K562 (cell line): ENCODE results near the gene HAUS1.
A peak's percentile ranks its signal among the peaks of the same experiment; 100 is the strongest.

Experiments
- FOSL1 ChIP-seq: fragments of 200-800 bp; sonication (Bioruptor generic); conservative IDR thresholded peaks from 2 replicates; pipeline ENCODE4 v1.6.1; 2016; ENCODE audit warnings: missing genetic modification characterization, missing compliant biosample characterization
- FOXA3 ChIP-seq, 2 experiments: fragments of 450-650 bp in 1 of 2; sonication (generic) in 1 of 2; formaldehyde crosslinking; IDR thresholded peaks in 1 of 2; conservative IDR thresholded peaks in 1 of 2; 2 replicates each; pipeline versions ENCODE4 v1.4.0 to v1.8.0; 2020 to 2022; ENCODE audit warnings: mild to moderate bottlenecking in 2 of 2, missing genetic modification reagents in 1 of 2
- HDAC2 ChIP-seq: fragments of 450-650 bp; IDR thresholded peaks from 2 replicates; pipeline ENCODE4 v1.6.1; 2016; ENCODE audit warnings: mild to moderate bottlenecking
- HNRNPLL ChIP-seq: fragments of 200-400 bp; formaldehyde crosslinking; IDR thresholded peaks from 2 replicates; pipeline ENCODE4 v1.6.1; 2017; ENCODE audit warnings: low read length, low read depth, mild to moderate bottlenecking; ENCODE audit not compliant: poor library complexity, severe bottlenecking
- MAFK ChIP-seq: IDR thresholded peaks from 2 replicates; pipeline ENCODE4 v1.6.1; 2011; ENCODE audit warnings: low read length, improper control_type of control experiment
- MYNN ChIP-seq, 2 experiments: sonication (generic); formaldehyde crosslinking in 1 of 2; IDR thresholded peaks; 2 replicates each; pipeline versions ENCODE4 v1.5.0 to v1.6.1; 2016 to 2020; ENCODE audit warnings: antibody characterized with exemption in 1 of 2, missing genetic modification reagents in 1 of 2
- POLR2A ChIP-seq: fragments of 450-650 bp; conservative IDR thresholded peaks from 2 replicates; pipeline ENCODE4 v1.6.1; 2016

DNA sequence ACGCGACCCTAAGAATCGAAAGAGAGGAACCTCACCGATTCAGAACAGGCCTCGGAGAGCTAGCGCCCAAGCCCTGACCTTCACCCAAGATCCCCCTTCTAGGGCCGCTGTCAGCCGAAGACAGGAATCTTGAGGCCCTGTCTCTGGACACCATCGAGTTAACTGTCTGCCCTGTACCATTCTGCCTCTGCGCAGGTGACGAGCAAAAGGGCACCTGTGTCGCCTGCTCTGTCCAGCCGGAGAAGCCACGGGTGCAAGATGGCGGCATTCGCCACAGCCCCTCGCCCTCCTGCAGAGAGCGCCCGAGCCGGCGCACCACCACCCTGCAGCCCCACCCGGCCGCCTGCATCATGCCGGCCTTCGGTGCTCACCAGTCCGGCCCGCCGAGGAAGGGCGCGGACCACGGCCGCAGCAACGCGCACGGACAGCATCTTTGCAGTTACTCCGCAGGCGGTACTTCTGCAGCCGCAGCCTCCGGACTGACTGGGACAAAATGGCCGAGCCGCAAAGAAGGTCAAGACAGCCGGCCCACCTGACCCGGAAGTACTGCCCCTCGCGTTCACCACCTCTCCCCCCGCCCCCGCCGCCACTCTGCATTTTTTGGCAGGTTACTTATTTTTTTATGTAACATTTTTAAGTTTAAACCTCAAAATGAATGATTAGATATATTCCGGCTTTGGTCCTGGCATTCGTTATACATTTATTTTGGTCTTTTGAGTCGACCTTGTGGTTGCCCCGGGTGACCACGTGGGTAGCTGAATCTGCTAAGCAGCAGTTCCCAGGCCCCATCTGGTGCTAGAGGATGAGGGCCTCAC lies 6.2 kb upstream of the HAUS1 start, which contains the start of gene ATP5F1A:
- TF ChIP-seq FOXA3 (CRISPR knock-in tag; conservative IDR thresholded peaks at IDR 0.05 in 1 of 2, IDR thresholded peaks at IDR 0.05 in 1 of 2): no peak
- TF ChIP-seq MAFK: no peak
- peak; percentile 86 for TF ChIP-seq POLR2A
- TF ChIP-seq FOSL1 (tag): no peak
- peak; percentile 27 for TF ChIP-seq HNRNPLL
- no peak for TF ChIP-seq HDAC2
- TF ChIP-seq MYNN (IDR thresholded peaks at IDR 0.05): no peak
- no peak for TF ChIP-seq MYNN (CRISPR knock-in tag; IDR thresholded peaks at IDR 0.05)
